HG03558 (cell line): ENCODE results near the gene ARHGAP25.

Experiments
- ATAC-seq: cut with Tn5 transposase; IDR thresholded peaks from one replicate; pipeline ENCODE4 v1.9.1; 2021; ENCODE audit warnings: moderate number of reproducible peaks; ENCODE audit not compliant: unreplicated experiment; ENCODE audit errors: extremely low read depth

ARHGAP25 gene

DNA sequence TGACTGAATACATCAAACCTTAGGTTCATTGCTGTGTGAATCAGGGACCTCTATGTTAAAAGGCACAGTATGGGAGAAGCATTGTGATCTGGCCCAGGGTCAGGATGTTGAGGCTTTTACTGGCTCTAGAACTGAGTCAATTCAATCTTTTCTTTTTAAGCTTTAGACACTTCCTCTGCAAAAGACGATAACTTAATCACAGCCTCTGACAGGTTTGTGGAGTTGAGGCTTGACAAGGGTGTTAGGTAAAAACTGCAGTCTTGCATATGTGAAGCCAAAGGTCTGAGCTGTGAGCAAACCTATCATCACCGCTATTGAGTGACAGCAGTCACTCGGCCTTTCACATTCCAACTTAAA is 17.3 kb upstream of the ARHGAP25 start:
- ATAC-seq = no peak

- ATAC-seq = no peak
Measured at GRCh38 chr2:68719912-68720311, 14.7 kb upstream of the ARHGAP25 start.

DNA sequence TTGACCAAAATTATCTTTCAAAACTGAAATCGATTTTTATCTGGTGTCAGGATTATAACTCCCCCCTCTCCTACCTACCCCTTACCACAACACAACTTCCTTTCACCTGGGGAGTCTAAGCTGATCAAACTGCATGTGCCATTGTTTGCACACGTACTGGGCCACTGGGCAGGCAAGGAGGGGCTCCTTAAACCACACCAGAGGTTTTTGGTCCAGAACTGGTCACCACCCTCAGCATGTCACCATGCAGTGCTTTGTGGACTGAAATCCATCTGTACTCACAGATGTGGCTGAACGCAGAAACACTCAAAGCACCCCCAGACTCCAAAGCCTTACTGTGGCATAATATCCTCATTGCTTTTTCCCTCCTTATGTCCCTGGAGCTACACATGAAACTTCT is 13.9 kb upstream of the ARHGAP25 start:
- ATAC-seq = no peak

DNA sequence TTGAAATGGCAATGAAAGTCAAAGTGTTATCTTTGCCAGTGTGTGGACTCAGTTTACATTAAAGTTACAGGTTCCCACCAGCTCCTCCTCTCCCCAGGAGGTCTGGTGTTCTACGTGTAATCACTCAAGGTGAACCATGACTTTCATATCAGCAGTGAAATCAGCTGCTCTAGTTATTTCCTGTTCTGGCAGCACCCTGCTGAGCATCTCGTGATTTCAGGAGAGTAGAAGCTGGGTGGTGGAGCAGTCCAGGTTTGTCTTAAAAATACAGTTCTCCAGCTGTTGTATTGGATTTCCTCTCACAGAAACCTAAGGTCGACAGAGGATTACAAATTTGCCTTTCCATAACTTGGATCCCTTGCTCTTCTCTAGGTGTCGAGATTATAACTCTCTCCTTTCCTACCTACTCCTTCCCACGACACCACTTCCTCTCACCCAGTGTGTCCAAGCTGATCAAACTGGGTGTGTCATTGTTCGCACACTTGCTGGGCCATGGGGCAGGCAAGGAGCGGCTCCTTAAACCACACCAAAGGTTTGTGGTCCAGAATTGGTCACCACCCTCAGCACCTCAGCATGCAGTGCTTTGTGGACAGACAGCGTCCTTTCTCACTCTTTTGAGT is 13.0 kb upstream of the ARHGAP25 start:
- ATAC-seq = peak; percentile 45

DNA sequence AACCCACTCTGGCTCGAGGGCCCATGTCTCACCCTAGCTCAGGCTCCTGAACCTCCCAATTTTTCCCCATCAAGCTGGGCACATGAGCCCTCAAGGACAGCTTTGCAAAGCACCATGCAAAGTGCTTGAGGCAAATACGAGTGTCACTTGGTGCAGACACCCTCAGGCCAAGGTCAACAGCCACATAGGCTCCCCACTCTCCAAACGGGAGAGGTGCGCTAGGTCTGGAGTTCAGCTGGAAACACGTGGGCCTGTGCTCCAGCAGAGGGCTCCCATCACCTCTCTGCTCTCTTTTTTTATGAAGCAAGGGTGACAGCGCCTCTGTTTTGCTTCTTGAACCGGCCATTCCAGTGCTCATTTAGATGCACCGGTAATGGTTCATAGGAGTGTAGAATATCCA is 11.9 kb upstream of the ARHGAP25 start:
- no peak for ATAC-seq

GRCh38 chr2:68723181-68723580 is 11.4 kb upstream of the ARHGAP25 start:
- no peak for ATAC-seq

DNA sequence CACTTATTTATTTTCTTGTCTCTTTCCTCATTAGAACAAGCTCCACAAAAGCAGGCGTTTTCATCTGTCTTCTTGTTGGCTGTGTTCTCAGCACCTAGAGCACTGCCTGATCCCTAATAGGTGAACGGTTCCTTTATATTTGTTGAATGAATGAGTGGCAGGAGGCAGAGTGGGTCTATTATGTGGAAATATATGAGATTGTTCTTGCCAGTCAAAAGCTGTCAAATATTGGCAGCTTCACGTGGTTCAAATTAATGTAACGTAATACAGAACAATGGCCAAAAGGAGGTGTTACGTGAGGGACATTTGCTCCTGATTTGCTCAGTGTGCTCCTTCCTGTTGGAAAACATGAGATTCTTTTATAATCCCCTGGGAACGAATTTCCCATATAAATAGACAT is 8.5 kb upstream of the ARHGAP25 start:
- no peak for ATAC-seq

GRCh38 chr2:68726608-68727367 is 7.8 kb upstream of the ARHGAP25 start:
- ATAC-seq = peak; percentile 89

- no peak for ATAC-seq
Measured at GRCh38 chr2:68727683-68728375, 6.8 kb upstream of the ARHGAP25 start.

DNA sequence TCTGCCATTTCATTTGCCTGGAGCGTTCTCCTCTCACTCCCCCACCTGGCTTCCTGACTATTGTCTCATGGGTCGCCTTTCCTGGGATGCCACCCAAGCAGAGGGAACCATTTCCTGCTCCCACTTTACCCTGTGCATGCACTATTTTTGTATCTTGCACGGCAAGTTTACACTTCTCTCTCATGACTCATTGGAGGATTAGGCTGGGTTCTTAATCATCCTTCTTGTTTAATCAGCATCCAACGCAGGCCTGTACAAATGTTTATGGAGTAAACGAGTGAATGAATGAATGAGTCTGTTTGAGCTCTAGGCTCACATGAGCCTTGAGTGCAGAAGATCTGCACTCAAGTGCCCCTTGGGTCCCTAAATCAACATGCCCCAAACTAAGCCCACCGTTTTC is 3.8 kb upstream of the ARHGAP25 start:
- no peak for ATAC-seq

DNA sequence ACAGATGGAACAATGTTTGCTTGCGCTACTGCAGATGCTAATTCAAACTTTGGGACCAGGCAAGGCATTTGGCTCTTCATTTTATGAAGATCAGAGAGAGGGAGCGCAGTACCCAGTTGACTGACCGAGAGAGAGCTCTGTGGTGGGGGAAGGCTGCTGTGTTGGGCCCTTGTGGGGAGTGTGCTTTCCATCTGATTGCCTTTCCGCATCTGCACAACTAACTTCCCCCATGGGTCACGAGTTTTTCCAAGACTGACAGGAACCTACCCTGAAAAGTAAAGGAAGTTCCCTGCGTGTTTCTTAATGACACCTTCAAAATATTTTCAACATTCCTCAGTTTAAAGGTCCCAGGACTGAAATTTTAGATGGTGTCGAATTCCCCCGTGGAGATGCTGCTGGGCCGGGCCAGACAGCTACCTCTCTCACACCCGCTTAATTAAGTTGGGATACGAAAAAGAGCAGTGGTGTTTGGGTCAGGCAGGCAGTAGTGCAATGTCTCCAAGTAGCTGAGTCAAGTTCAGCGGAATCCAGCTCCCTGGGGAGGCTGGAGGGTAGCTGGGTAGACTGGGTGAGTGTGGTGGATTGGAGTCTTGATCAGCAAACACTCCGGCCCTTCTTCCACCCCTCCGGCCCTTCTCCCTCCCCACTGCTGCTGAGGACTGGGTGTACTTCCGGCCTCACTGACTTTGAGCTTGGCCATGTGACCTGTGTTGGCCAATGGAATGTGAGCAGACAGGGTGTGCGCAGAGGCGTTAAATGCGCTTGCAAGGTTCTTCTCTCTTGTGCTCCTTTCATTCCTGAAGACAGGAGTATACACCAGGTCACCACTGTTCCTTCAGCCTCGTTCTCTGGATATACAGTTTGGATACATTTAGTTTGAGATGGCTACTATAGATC is 2.3 kb upstream of the ARHGAP25 start:
- no peak for ATAC-seq

DNA sequence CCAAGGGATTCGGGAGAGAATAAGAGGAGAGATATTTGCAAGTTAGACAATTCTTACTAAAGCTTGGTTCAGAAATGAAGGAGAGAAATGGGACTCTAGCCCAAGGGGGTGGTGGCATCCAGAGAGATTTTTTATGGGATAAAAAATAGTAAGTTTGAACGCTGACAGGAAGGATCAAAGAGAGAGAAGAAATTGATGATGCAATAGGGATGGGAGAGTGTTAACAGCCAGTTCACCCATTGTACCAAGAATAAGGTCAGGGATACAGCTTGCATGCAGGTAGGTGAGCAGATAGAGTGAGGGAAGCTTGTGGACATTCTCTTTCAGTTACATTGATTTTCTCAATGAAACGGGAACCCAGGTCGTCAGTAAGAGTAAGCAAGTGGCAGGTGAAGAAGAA is 1.2 kb upstream of the ARHGAP25 start:
- ATAC-seq = no peak

GRCh38 chr2:68734176-68734575 is 435 bp upstream of the ARHGAP25 start:
- no peak for ATAC-seq

- ATAC-seq = no peak
Measured at GRCh38 chr2:68736086-68736485, 1.5 kb downstream of the ARHGAP25 start.

GRCh38 chr2:68737711-68738110 is 3.1 kb downstream of the ARHGAP25 start:
- no peak for ATAC-seq

DNA sequence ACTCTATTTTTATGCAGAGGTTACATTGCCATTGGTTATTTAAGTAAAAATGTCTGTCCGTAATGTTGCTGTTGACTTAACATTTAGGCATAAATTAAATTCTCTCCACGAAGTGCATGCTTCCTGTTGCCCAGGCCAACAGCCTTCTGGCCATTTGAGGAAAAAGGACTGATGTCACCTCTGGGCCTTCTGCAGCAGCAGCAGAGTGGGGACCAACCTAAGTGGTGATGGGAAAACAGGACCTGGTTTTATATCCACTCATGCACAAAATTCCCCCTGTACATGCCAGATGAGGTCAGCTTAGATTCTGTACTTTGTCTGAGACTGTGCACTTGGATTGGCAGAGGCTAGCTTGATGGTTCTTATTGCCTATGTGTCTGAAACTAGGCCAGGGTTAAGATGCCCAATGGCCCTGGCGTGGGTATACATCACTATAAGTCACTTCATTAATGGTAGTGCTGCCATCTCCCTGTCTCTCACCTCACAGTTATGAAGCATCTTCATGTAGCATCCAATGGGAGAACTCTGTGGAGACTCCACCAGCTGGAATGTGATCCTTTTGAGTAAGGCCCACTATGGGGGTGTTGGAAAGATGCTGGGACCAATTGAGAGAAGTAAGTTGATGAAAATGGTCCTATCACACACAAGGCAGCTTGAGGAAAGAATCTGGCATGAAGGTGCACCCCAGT is 4.4 kb downstream of the ARHGAP25 start:
- ATAC-seq = no peak

DNA sequence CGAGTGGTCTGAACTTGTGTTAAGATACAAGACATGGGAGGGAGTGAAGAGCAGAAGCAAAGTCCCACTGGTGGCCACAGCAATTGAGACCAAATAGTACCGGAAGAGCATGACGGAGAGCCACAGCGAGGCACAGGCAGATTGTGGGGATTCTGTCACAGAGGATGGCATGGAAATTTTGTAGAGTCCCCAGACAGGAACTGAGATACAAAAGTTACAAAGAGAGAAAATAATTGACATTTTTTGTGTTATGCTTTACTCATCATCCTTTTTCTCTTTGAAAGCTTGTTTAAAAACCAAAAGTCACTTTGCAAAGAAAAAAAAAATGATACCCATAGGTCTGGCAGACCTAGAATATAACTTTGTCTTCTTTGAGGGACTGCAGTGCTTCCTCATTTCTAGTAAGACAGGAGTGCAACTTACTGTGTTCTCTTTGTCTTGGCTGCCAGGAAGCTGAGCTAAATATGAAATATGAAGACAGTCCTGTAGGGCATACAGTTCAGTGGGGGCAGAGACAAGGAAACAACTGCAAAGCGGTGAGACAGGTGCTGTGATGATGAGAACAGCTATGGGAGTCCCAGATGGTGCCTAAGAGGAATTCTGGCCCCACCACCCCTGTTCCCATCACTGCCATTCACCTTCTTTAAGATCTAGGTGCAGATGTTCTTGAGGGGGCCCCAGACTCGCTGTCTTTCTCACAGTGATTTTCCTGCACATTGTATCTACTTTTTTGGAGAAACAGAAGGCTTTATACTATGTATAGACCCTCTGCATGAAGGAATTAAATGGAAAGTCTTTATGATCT is 5.2 kb downstream of the ARHGAP25 start:
- ATAC-seq = no peak

- no peak for ATAC-seq
Measured at GRCh38 chr2:68740400-68740914, 5.8 kb downstream of the ARHGAP25 start.

- ATAC-seq = no peak
Measured at GRCh38 chr2:68741238-68741637, 6.6 kb downstream of the ARHGAP25 start.
